OCI-LY3 (cell line): ENCODE results near the gene PUDP.

Experiments
- CTCF ChIP-seq: fragments of 200-600, 300-600 bp; sonication (generic); IDR thresholded peaks from 2 replicates; pipeline ENCODE4 v1.5.1; 2014; ENCODE audit warnings: antibody characterized with exemption, low read length, low read depth
- EZH2phosphoT487 ChIP-seq: fragments of 200-600 bp; shearing (Covaris generic); IDR thresholded peaks from 2 replicates; pipeline ENCODE4 v1.6.1; 2018; ENCODE audit warnings: antibody characterized with exemption, mixed run types, low read depth

GRCh38 chrX:7134981-7135380, 13.0 kb downstream of the PUDP start:
- no peak for TF ChIP-seq EZH2phosphoT487
- no peak for TF ChIP-seq CTCF
